Stomach (tissue), 4 donors: ENCODE results near the gene SRPRB.

Experiments
- POLR2A ChIP-seq, 4 donors: fragments of 450-650 bp; IDR thresholded peaks; one replicate each; pipeline ENCODE4 v1.6.1; 2016; ENCODE audit warnings: antibody characterized with exemption in 4 of 4, control low read depth in 2 of 4, mild to moderate bottlenecking in 1 of 4, moderate library complexity in 1 of 4
- TF ChIP-seq, protein P1 (sequence below), 7 experiments: fragments of 450-650 bp in 4 of 7; fragments of 200-600 bp in 3 of 7; sonication (generic) in 3 of 7; IDR thresholded peaks; one replicate each; pipeline ENCODE4 v1.5.1; 2016 to 2019; ENCODE audit warnings: antibody characterized with exemption in 7 of 7, control low read depth in 2 of 7, mild to moderate bottlenecking in 1 of 7

DNA sequence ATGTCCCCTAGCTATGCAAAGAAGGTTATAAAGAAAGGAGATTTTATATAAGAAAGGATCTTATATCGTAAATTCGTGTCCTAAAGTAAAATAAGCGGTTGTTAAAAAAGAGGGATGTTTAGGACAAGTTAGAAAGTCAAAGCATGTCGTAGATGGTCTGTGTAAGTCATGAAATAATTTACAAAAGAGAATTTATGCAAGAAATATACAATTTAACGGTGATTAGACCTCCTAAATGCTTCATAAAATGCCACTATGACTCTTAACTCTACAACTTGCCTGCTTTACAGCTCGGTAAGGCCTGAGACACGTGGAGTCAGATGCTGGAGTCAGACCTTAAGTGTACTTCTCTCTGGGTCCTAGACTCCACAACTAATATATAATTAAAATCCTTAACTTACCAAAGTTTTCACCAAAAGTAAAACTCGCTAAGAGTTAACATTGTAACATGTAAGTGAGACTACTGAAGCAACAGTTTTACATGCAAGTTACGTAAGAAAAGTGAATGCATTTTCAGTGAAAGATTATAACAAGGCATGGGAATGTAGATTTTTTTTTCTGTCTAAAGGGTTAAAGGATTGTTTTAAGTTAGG is 13.3 kb upstream of the SRPRB start:
- TF ChIP-seq, protein P1, sequence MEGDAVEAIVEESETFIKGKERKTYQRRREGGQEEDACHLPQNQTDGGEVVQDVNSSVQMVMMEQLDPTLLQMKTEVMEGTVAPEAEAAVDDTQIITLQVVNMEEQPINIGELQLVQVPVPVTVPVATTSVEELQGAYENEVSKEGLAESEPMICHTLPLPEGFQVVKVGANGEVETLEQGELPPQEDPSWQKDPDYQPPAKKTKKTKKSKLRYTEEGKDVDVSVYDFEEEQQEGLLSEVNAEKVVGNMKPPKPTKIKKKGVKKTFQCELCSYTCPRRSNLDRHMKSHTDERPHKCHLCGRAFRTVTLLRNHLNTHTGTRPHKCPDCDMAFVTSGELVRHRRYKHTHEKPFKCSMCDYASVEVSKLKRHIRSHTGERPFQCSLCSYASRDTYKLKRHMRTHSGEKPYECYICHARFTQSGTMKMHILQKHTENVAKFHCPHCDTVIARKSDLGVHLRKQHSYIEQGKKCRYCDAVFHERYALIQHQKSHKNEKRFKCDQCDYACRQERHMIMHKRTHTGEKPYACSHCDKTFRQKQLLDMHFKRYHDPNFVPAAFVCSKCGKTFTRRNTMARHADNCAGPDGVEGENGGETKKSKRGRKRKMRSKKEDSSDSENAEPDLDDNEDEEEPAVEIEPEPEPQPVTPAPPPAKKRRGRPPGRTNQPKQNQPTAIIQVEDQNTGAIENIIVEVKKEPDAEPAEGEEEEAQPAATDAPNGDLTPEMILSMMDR (IDR thresholded peaks at IDR 0.05): no peak
- no peak for TF ChIP-seq POLR2A (IDR thresholded peaks at IDR 0.05)
